Measurements from ENCODE around the gene CD9. TPM values are rescaled to one million over a fixed set of nuclear protein-coding genes. Genes with fewer than 3 reads are reported as not detected.
A peak's percentile ranks its signal among the peaks of the same experiment; 100 is the strongest.
"Not testable (repeated sequence)": the region's sequence is repeated elsewhere in the genome, so short reads cannot be mapped to it uniquely, and the experiment has no call there.

CD9 gene
- total RNA-seq: 100 to 1,000 TPM; 285 to 303 TPM
- 100 to 1,000 TPM; 267 to 506 TPM for polyA plus RNA-seq
- long read RNA-seq, donor 1, transcript CD9-201 (8 exons, 1,218 nt): major isoform, 756 of 804 reads
- long read RNA-seq, donor 1, partial matches to known transcripts: 11 of 804 reads
- long read RNA-seq, donor 1, other reads (novel, unspliced or antisense): 29 of 804 reads
- long read RNA-seq, donor 2, transcript CD9-201 (8 exons, 1,218 nt): major isoform, 190 of 215 reads
- long read RNA-seq, donor 2, partial matches to known transcripts: 10 of 215 reads
- long read RNA-seq, donor 2, other reads (novel, unspliced or antisense): 13 of 215 reads

DNA sequence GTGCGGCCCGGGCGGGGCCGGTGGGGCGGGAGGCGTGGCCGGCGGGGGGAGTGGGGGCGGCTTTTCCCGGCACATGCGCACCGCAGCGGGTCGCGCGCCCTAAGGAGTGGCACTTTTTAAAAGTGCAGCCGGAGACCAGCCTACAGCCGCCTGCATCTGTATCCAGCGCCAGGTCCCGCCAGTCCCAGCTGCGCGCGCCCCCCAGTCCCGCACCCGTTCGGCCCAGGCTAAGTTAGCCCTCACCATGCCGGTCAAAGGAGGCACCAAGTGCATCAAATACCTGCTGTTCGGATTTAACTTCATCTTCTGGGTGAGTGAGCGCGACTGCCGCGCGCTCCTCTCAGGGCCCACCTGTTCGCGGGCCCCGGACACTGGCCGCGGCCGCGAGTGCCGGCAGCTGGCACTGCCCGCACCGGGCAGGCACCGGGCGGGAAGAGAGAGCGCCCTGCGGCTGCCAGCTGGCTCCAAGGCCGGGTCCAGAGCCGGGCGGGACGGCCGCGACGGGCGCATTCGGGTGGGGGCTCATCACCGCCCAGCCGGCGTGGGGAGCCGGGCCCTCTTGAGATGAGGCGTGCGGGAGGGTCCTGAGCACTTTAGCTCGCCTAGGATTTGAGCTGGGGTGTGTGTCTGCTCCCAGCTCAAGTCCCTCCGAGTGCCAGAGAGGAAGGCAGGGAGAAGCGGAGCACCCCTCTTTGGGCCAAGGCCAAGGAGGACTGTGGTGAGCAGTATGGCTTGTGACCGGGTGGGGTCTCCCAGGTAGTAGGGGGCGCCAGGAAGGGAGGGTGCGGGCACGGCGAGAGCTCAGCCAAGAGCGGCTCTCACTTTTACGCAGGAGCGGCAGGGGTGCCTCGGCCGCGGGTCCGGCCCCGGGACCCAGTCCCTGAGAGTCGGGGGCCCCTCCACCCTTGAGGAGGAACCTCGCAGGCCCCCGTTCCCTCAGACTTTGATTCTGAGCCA lies at the start of gene CD9:
TSS of gene CD9 (plus strand) at position 145 of the 957 bp plus-strand sequence. CDS start at position 245, 100 bp downstream.
- WGBS, 2 donors: 0 to 1% methylated on average over 51 to 81 of the region's 81 CpGs
- intact Hi-C loops (cut with DNase I): loop anchor here (1.0 to 5.0 kb wide), 3 partner anchors 24 to 81 kb away; no protein-coding TSS in a partner anchor
- Histone ChIP-seq H3K27ac (ENCODE audit: low read depth in 1 of 2, low read length in 2 of 2) (peak within 1 kb of the TSS; percentile 87 to 91), H3K4me1 (ENCODE audit: control insufficient read depth in 1 of 2, insufficient read depth in 2 of 2, low read length in 2 of 2) (peaks cover 0 to 2% of the 10 kb centered on the region in 2 donors), H3K4me3 (ENCODE audit: low read length in 2 of 2) (peak within 1 kb of the TSS; percentile 71 to 91), H3K9me3 (ENCODE audit: control insufficient read depth, low read length) (no peaks in the 10 kb centered on the region), H3K36me3 (ENCODE audit: control insufficient read depth in 1 of 2, insufficient read depth in 2 of 2, low read length in 1 of 2) (no peaks in the 10 kb centered on the region), H3K27me3 (ENCODE audit: control insufficient read depth in 1 of 2, insufficient read depth in 2 of 2, low read length in 1 of 2) (no peaks in the 10 kb centered on the region)
- DNase-seq: peak; percentile 87 to 92
- ATAC-seq (ENCODE audit: low FRiP score): peak; percentile 72

- no peak overlapping the region for H3K4me3 ChIP-seq (ENCODE audit: low read length in 2 of 2)
- DNase-seq: peak in 1 of 2 donors; percentile 66
Measured at GRCh38 chr12:6154730-6155459, 45.3 kb upstream of the CD9 start.

DNA sequence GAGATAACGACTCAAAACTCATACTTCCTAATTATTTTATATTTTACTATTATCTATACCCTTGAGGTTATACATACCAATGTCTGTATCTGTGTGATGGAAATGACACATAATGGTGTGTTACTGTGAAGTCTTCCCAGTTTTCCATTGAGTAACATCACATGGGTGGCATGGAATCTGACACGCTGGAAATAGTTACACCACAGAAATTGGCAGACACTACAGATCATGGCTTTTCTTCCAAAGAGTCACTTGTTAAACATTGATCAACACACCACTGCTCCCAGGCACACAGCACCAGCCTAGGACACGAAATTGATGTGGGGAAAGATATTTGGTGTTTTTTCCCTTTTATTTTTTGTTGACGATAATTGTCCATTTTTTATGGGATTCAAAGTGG lies 42.7 kb upstream of the CD9 start:
- intact Hi-C loops (cut with DNase I): no loop called here

More at GRCh38 chr12:6154730-6155459, 45.3 kb upstream of the CD9 start:
- no peaks in the 10 kb centered on the region for H3K36me3 ChIP-seq (ENCODE audit: control insufficient read depth in 1 of 2, insufficient read depth in 2 of 2, low read length in 1 of 2)
- no peaks in the 10 kb centered on the region for H3K27me3 ChIP-seq (ENCODE audit: control insufficient read depth in 1 of 2, insufficient read depth in 2 of 2, low read length in 1 of 2)
- H3K27ac ChIP-seq (ENCODE audit: low read depth in 1 of 2, low read length in 2 of 2): no peak overlapping the region
- 78 to 82% methylated on average over 15 of the region's 15 CpGs for WGBS, 2 donors
- no peaks in the 10 kb centered on the region for H3K9me3 ChIP-seq (ENCODE audit: control insufficient read depth, low read length)
- H3K4me1 ChIP-seq (ENCODE audit: control insufficient read depth in 1 of 2, insufficient read depth in 2 of 2, low read length in 2 of 2): no peaks in the 10 kb centered on the region
- ATAC-seq (ENCODE audit: low FRiP score): peak; percentile 36
- intact Hi-C loops (cut with DNase I): no loop called here

DNA sequence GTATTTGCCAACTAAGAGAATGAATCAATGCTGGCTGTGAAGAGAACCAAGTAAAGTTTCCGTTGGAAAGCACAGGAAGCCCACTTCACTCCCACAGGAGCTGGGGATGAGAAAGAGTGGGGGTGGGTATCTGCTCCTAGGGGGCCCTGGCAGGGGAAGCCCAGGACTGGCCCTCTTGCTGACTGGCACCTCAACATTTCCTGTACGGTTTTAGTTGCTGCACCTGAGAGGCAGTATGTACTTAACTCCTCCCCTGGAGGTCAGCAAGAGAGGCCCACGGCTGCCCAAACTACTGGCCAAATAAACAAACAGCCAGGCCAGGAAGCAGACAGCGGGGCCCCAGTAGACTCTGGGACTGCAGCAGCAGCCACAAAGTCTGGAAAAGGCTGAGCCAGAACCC lies 41.9 kb upstream of the CD9 start:
- DNase-seq: no peak
- no peak for ATAC-seq (ENCODE audit: low FRiP score)

More for the DNA sequence above, 42.7 kb upstream of the CD9 start:
- Histone ChIP-seq H3K4me3 (ENCODE audit: low read length in 2 of 2) (no peak overlapping the region), H3K27ac (ENCODE audit: low read depth in 1 of 2, low read length in 2 of 2) (no peak overlapping the region), H3K4me1 (ENCODE audit: control insufficient read depth in 1 of 2, insufficient read depth in 2 of 2, low read length in 2 of 2) (no peaks in the 10 kb centered on the region), H3K27me3 (ENCODE audit: control insufficient read depth in 1 of 2, insufficient read depth in 2 of 2, low read length in 1 of 2) (no peaks in the 10 kb centered on the region), H3K9me3 (ENCODE audit: control insufficient read depth, low read length) (no peaks in the 10 kb centered on the region), H3K36me3 (ENCODE audit: control insufficient read depth in 1 of 2, insufficient read depth in 2 of 2, low read length in 1 of 2) (no peaks in the 10 kb centered on the region)
- WGBS, 2 donors: 95 to 97% methylated on average over 4 of the region's 4 CpGs
- DNase-seq: no peak
- no peak for ATAC-seq (ENCODE audit: low FRiP score)

GRCh38 chr12:6158749-6159148 lies 41.5 kb upstream of the CD9 start:
- H3K27ac ChIP-seq (ENCODE audit: low read depth in 1 of 2, low read length in 2 of 2): no peak overlapping the region
- no peak for ATAC-seq (ENCODE audit: low FRiP score)
- DNase-seq: no peak

More for the DNA sequence above, 41.9 kb upstream of the CD9 start:
- Histone ChIP-seq H3K27me3 (ENCODE audit: control insufficient read depth in 1 of 2, insufficient read depth in 2 of 2, low read length in 1 of 2) (no peaks in the 10 kb centered on the region), H3K36me3 (ENCODE audit: control insufficient read depth in 1 of 2, insufficient read depth in 2 of 2, low read length in 1 of 2) (no peaks in the 10 kb centered on the region), H3K4me3 (ENCODE audit: low read length in 2 of 2) (no peak overlapping the region), H3K4me1 (ENCODE audit: control insufficient read depth in 1 of 2, insufficient read depth in 2 of 2, low read length in 2 of 2) (no peaks in the 10 kb centered on the region), H3K27ac (ENCODE audit: low read depth in 1 of 2, low read length in 2 of 2) (no peak overlapping the region), H3K9me3 (ENCODE audit: control insufficient read depth, low read length) (no peaks in the 10 kb centered on the region)
- WGBS, 2 donors: 42 to 58% methylated on average over 4 of the region's 4 CpGs
- intact Hi-C loops (cut with DNase I): no loop called here

GRCh38 chr12:6159166-6160011 lies 40.8 kb upstream of the CD9 start:
- not testable (repeated sequence) for H3K4me1 ChIP-seq (ENCODE audit: control insufficient read depth in 1 of 2, insufficient read depth in 2 of 2, low read length in 2 of 2); H3K9me3 ChIP-seq (ENCODE audit: control insufficient read depth, low read length); H3K27ac ChIP-seq (ENCODE audit: low read depth in 1 of 2, low read length in 2 of 2); H3K27me3 ChIP-seq (ENCODE audit: control insufficient read depth in 1 of 2, insufficient read depth in 2 of 2, low read length in 1 of 2); DNase-seq; H3K36me3 ChIP-seq (ENCODE audit: control insufficient read depth in 1 of 2, insufficient read depth in 2 of 2, low read length in 1 of 2); ATAC-seq (ENCODE audit: low FRiP score); H3K4me3 ChIP-seq (ENCODE audit: low read length in 2 of 2)
- intact Hi-C loops (cut with DNase I): loop anchor here in 1 of 2 donors (10.0 kb wide), 1 partner anchor 95 kb away; no protein-coding TSS in a partner anchor
- 89 to 92% methylated on average over 50 of the region's 50 CpGs for WGBS, 2 donors

More at GRCh38 chr12:6158749-6159148, 41.5 kb upstream of the CD9 start:
- intact Hi-C loops (cut with DNase I): no loop called here
- H3K4me1 ChIP-seq (ENCODE audit: control insufficient read depth in 1 of 2, insufficient read depth in 2 of 2, low read length in 2 of 2): no peaks in the 10 kb centered on the region
- no peaks in the 10 kb centered on the region for H3K27me3 ChIP-seq (ENCODE audit: control insufficient read depth in 1 of 2, insufficient read depth in 2 of 2, low read length in 1 of 2)
- no peaks in the 10 kb centered on the region for H3K36me3 ChIP-seq (ENCODE audit: control insufficient read depth in 1 of 2, insufficient read depth in 2 of 2, low read length in 1 of 2)
- no peaks in the 10 kb centered on the region for H3K9me3 ChIP-seq (ENCODE audit: control insufficient read depth, low read length)
- WGBS, 2 donors: 95% methylated on average over 11 of the region's 11 CpGs
- no peak overlapping the region for H3K4me3 ChIP-seq (ENCODE audit: low read length in 2 of 2)

DNA sequence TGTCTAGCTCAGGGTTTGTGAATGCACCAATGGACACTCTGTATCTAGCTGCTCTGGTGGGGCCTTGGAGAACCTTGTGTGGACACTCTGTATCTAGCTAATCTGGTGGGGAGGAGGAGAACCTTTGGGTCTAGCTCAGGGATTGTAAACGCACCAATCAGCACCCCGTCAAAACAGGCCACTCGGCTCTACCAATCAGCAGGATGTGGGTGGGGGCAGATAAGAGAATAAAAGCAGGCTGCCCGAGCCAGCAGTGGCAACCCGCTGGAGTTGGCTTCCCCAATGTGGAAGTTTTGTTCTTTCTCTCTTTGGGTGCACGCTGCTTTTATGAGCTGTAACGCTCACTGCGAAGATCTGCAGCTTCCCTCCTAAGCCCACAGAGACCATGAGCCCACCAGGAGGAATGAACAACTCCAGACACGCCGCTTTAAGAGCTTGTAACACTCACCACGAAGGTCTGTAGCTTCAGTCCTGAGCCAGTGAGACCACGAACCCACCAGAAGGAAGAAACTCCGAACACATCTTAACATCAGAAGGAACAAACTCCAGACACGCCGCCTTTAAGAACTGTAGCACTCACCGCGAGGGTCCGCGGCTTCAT lies 40.1 kb upstream of the CD9 start:
- ATAC-seq (ENCODE audit: low FRiP score); H3K27me3 ChIP-seq (ENCODE audit: control insufficient read depth in 1 of 2, insufficient read depth in 2 of 2, low read length in 1 of 2); H3K27ac ChIP-seq (ENCODE audit: low read depth in 1 of 2, low read length in 2 of 2); H3K9me3 ChIP-seq (ENCODE audit: control insufficient read depth, low read length); H3K4me3 ChIP-seq (ENCODE audit: low read length in 2 of 2); H3K36me3 ChIP-seq (ENCODE audit: control insufficient read depth in 1 of 2, insufficient read depth in 2 of 2, low read length in 1 of 2); H3K4me1 ChIP-seq (ENCODE audit: control insufficient read depth in 1 of 2, insufficient read depth in 2 of 2, low read length in 2 of 2); DNase-seq: not testable (repeated sequence)
- WGBS, 2 donors: 93 to 94% methylated on average over 19 of the region's 19 CpGs
- intact Hi-C loops (cut with DNase I): loop anchor here in 1 of 2 donors (10.0 kb wide), 1 partner anchor 95 kb away; no protein-coding TSS in a partner anchor

All from aorta (tissue), 5 donors.